Measurements from ENCODE around the gene NIM1K.
"Not testable (repeated sequence)": the region's sequence is repeated elsewhere in the genome, so short reads cannot be mapped to it uniquely, and the experiment has no call there.

The NIM1K gene

DNA sequence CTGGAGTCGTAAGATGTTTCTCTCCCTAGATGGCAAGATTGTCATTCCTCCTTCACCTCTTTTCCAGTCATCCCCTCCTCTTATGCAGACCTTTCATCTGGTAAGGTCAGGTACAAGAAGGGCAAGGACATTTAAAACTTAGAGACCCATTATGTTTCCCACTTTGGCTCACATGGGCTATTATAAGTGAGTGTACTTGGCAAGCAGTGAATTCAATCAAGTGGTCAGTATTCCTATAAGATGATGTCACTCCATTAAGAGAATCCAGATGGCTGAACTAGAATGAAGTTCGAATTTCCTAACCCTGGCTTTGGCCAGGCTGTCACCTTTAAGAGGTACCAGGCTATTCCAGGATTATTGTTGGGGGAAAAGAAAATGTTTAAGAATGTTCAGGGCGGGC is 39.1 kb upstream of the NIM1K start:
- TF ChIP-seq, protein P1, sequence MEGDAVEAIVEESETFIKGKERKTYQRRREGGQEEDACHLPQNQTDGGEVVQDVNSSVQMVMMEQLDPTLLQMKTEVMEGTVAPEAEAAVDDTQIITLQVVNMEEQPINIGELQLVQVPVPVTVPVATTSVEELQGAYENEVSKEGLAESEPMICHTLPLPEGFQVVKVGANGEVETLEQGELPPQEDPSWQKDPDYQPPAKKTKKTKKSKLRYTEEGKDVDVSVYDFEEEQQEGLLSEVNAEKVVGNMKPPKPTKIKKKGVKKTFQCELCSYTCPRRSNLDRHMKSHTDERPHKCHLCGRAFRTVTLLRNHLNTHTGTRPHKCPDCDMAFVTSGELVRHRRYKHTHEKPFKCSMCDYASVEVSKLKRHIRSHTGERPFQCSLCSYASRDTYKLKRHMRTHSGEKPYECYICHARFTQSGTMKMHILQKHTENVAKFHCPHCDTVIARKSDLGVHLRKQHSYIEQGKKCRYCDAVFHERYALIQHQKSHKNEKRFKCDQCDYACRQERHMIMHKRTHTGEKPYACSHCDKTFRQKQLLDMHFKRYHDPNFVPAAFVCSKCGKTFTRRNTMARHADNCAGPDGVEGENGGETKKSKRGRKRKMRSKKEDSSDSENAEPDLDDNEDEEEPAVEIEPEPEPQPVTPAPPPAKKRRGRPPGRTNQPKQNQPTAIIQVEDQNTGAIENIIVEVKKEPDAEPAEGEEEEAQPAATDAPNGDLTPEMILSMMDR (IDR thresholded peaks at IDR 0.05; ENCODE audit: insufficient read depth, low read depth, low read length, missing control alignments), result no peak
- no peak for DNase-seq (ENCODE audit: low read depth)
- H3K4me3 ChIP-seq (ENCODE audit: low read depth, low read length), result no peak overlapping the region

DNA sequence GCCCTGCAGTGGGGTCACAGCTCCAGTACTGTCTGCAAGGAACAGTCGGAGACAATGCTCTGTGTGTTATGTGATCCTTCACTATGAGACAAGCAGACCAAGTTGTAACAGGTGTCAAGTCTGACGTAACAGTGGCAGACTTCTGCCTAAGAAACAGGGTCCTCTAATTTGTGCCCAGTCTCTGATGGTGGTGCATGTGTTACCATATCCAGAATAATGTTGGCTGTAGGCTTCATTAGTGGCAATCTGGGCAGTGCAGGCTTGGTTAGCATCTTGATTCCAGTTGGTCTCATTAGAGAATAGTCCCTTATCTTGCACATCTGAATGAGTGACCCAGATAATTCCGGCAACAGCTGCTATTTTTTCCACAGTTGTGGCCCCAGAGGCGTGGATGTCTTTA is 37.6 kb upstream of the NIM1K start:
- no peak for DNase-seq (ENCODE audit: low read depth)
- no peak overlapping the region for H3K4me3 ChIP-seq (ENCODE audit: low read depth, low read length)
- TF ChIP-seq, protein P1 (IDR thresholded peaks at IDR 0.05; ENCODE audit: insufficient read depth, low read depth, low read length, missing control alignments), result no peak

DNA sequence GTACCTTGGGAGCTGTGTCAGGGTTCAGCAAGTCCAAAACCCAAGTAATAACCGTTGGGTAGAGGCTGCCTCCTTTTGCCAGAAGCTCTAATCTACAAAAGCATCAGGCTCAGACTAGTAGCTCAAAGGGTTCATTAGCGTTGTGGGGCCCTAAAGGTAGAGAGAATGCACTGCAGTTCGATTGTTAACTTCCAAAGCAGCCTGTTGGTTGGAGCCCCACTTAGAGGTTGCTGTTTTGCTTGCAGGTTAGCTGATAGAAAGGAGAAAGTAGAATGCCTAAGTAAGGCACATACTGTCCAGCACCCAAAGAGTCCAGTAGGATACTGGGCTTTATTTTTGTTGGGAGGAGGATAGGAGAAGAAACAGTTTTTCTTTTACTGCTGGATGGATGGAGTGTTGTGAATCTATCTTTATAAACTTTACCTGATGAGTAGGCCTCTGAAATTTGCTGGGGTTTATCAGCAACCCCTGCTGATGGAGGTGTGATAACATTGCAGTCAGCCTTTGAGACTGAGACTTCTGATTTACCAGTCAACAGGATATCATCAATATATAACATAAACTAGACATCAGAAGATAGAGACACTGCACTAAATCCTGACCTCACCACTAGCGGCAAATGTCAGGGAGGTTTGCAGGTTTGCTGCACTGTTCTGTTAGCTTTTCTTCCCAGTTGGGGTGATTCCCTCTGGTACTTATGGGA is 36.5 kb upstream of the NIM1K start:
- DNase-seq (ENCODE audit: low read depth), result no peak
- TF ChIP-seq, protein P1 (IDR thresholded peaks at IDR 0.05; ENCODE audit: insufficient read depth, low read depth, low read length, missing control alignments), result no peak
- H3K4me3 ChIP-seq (ENCODE audit: low read depth, low read length), result no peak overlapping the region

DNA sequence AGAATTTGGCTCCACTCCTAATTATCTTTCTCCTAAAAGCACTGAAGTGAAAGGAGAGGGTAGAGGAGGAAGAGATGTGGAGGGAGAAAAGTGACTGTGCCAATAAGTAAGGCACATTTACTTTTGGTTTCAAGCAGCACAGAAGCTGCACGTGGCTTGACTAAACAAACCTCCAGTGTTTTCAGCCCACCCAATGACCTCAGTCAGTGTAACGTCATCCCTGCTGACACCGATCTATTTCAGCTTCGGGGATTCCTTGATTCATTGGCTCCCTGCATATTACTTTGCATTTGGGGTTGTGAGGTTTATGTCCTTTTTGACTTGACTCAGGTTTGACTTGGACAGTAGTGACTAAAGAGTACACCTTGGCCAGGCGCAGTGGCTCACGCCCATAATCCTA is 35.6 kb upstream of the NIM1K start:
- no peak overlapping the region for H3K4me3 ChIP-seq (ENCODE audit: low read depth, low read length)
- TF ChIP-seq, protein P1 (IDR thresholded peaks at IDR 0.05; ENCODE audit: insufficient read depth, low read depth, low read length, missing control alignments), result no peak
- peak; percentile 4 for DNase-seq (ENCODE audit: low read depth)

DNA sequence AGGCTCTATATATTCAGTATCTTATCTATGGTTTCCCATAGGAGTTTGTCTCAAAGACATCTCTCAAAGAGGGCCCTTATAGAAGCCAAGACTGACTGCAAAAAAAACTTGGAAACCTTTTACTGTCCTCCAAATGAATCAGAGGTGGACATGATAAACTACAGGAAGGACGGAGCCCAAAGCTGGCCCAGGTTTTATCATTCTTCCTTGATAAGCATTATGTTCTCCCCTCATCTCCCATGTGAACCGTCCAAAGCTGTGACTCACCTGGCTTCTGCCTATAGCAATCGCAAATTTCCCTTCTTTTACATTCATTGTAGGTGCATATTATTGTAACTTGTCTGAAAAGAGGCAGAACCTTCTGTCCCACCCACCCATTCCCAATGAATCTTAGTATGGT is 35.0 kb upstream of the NIM1K start:
- no peak for DNase-seq (ENCODE audit: low read depth)
- TF ChIP-seq, protein P1 (IDR thresholded peaks at IDR 0.05; ENCODE audit: insufficient read depth, low read depth, low read length, missing control alignments), result no peak
- H3K4me3 ChIP-seq (ENCODE audit: low read depth, low read length), result no peak overlapping the region

DNA sequence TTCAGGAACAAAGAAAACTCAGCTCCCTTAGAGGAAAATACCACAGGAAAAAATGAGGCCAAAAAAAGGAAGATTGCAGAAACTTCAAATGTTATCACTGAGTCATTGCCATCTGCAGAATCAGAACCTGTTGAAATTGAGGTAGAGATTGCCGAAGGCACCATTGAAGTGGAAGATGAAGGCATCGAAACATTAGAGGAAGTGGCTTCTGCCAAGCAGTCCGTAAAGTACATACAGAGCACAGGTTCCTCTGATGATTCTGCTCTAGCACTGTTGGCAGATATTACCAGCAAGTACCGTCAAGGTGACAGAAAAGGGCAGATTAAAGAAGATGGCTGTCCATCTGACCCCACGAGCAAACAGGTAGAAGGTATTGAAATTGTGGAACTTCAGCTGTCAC is 30.8 kb upstream of the NIM1K start:
- no peak overlapping the region for H3K4me3 ChIP-seq (ENCODE audit: low read depth, low read length)
- TF ChIP-seq, protein P1 (IDR thresholded peaks at IDR 0.05; ENCODE audit: insufficient read depth, low read depth, low read length, missing control alignments), result no peak
- DNase-seq (ENCODE audit: low read depth), result no peak

DNA sequence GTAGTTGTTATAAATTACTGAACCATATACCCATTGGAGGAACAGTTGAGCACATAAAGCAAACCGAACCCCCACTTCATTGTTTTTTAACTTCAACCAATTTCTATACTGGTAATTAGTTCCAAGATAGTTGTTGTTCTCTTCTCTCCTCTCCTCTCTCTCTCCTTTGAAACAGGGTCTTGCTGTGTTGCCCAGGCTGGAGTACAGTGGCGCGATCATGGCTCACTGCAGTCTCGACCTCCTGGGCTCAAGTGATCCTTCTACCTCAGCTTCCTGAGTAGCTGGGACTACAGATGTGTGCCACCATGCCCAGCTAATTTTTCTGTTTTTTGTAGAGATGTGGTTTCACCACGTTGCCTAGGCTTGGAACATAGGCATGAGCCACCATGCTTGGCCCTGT is 27.2 kb upstream of the NIM1K start:
- not testable (repeated sequence) for H3K4me3 ChIP-seq (ENCODE audit: low read depth, low read length); DNase-seq (ENCODE audit: low read depth)

Measured in GM12865 (cell line).